Neural progenitor cell (in vitro differentiated cells): Measurements from ENCODE around the gene STAMBP. TPM values are rescaled to one million over a fixed set of nuclear protein-coding genes. Genes with fewer than 3 reads are reported as not detected.

Experiments
- DNase-seq: peaks from one replicate; pipeline ENCODE4 v3.0.0-alpha.2; 2016; ENCODE audit warnings: low spot score
- H2AFZ ChIP-seq: fragments of 200-600 bp; sonication (generic); replicated peaks from 2 replicates; pipeline ENCODE4 v1.6.1; 2016; ENCODE audit warnings: antibody characterized with exemption
- H3F3A ChIP-seq: fragments of 200-600 bp; sonication (generic); 2 replicates; pipeline ENCODE4 v1.6.1; 2016; ENCODE audit warnings: antibody characterized with exemption, low read depth
- H3K27ac ChIP-seq: fragments of 200-600 bp; sonication (generic); 2 replicates; pipeline ENCODE4 v1.5.1; 2016; ENCODE audit warnings: mild to moderate bottlenecking
- H3K27me3 ChIP-seq: fragments of 200-600 bp; sonication (generic); 2 replicates; pipeline ENCODE4 v1.6.1; 2016; ENCODE audit warnings: mild to moderate bottlenecking, moderate library complexity
- H3K36me3 ChIP-seq: fragments of 200-600 bp; sonication (generic); 2 replicates; pipeline ENCODE4 v1.5.1; 2016
- H3K4me1 ChIP-seq: fragments of 200-600 bp; sonication (generic); 2 replicates; pipeline ENCODE4 v1.6.1; 2016; ENCODE audit warnings: mixed run types
- H3K4me2 ChIP-seq: fragments of 200-600 bp; sonication (generic); 2 replicates; pipeline ENCODE4 v1.6.1; 2016
- H3K4me3 ChIP-seq: fragments of 200-600 bp; sonication (generic); 2 replicates; pipeline ENCODE4 v1.5.1; 2016
- H3K79me2 ChIP-seq: fragments of 200-600 bp; sonication (generic); 2 replicates; pipeline ENCODE4 v1.6.1; 2016; ENCODE audit warnings: low read depth
- H3K9ac ChIP-seq: fragments of 200-600 bp; sonication (generic); 2 replicates; pipeline ENCODE4 v1.6.1; 2016
- H3K9me3 ChIP-seq: fragments of 200-600 bp; sonication (generic); 2 replicates; pipeline ENCODE4 v1.5.1; 2016; ENCODE audit warnings: low read depth
- H4K20me1 ChIP-seq: fragments of 200-600 bp; sonication (generic); 2 replicates; pipeline ENCODE4 v1.6.1; 2016; ENCODE audit warnings: low read depth
- H3K27ac Mint-ChIP-seq: 3 replicates; pipeline ENCODE4 v1.8.0; 2021; ENCODE audit warnings: mixed read lengths
- H3K27me3 Mint-ChIP-seq: 2 replicates; pipeline ENCODE4 v1.8.0; 2022; ENCODE audit warnings: low read depth, mild to moderate bottlenecking, inconsistent platforms, moderate library complexity, mixed read lengths; ENCODE audit not compliant: insufficient read depth
- H3K36me3 Mint-ChIP-seq: 3 replicates; pipeline ENCODE4 v1.8.0; 2021; ENCODE audit warnings: mixed read lengths
- H3K4me1 Mint-ChIP-seq: 3 replicates; pipeline ENCODE4 v1.8.0; 2021; ENCODE audit warnings: mixed read lengths
- H3K4me3 Mint-ChIP-seq: 3 replicates; pipeline ENCODE4 v1.8.0; 2021; ENCODE audit warnings: mild to moderate bottlenecking, moderate library complexity, mixed read lengths
- H3K9me3 Mint-ChIP-seq: 3 replicates; pipeline ENCODE4 v1.8.0; 2020; ENCODE audit warnings: mixed read lengths
- CTCF ChIP-seq: fragments of 200-600 bp; sonication (generic); IDR thresholded peaks from 2 replicates; pipeline ENCODE4 v1.5.1; 2017; ENCODE audit warnings: antibody characterized with exemption, mild to moderate bottlenecking
- EZH2 ChIP-seq: fragments of 200-600 bp; sonication (generic); IDR thresholded peaks from 2 replicates; pipeline ENCODE4 v1.6.1; 2017; ENCODE audit warnings: antibody characterized with exemption, mild to moderate bottlenecking, moderate library complexity
- EZH2phosphoT487 ChIP-seq: fragments of 200-600 bp; sonication (generic); IDR thresholded peaks from 2 replicates; pipeline ENCODE4 v1.6.1; 2017; ENCODE audit warnings: antibody characterized with exemption
- total RNA-seq: library from RNA; depleted of rRNA; stranded (reverse); fragments of >200 nt; gene quantifications from 2 replicates; pipeline ENCODE4 v1.2.3, GENCODE V29; 2015; ENCODE audit warnings: low replicate concordance

STAMBP gene
- total RNA-seq, 1 donor from 2014 or later, result 77.3 TPM

- Mint-ChIP-seq H3K36me3 (no peaks in the 10 kb centered on the region), H3K27me3 (peaks cover 3% of the 10 kb centered on the region), H3K9me3 (no peaks in the 10 kb centered on the region), H3K27ac (no peak overlapping the region), H3K4me1 (no peaks in the 10 kb centered on the region), H3K4me3 (no peak overlapping the region)
- H3K9ac ChIP-seq, result no peak overlapping the region
- DNase-seq, result no peak
- no peaks in the 10 kb centered on the region for H3K79me2 ChIP-seq
- H2AFZ ChIP-seq, result no peak overlapping the region
- H3K36me3 ChIP-seq, result no peaks in the 10 kb centered on the region
- H3K4me2 ChIP-seq, result no peak overlapping the region
- no peaks in the 10 kb centered on the region for H3K9me3 ChIP-seq
- H3K27me3 ChIP-seq, result peaks cover 8% of the 10 kb centered on the region
- no peak for TF ChIP-seq CTCF
- TF ChIP-seq EZH2phosphoT487, result no peak
- no peak for TF ChIP-seq EZH2
- no peaks in the 10 kb centered on the region for H4K20me1 ChIP-seq
- no peaks in the 10 kb centered on the region for H3F3A ChIP-seq
- H3K27ac ChIP-seq, result no peak overlapping the region
- H3K4me3 ChIP-seq, result no peak overlapping the region
- no peaks in the 10 kb centered on the region for H3K4me1 ChIP-seq
These were observed 86.8 kb downstream of the STAMBP start for GRCh38 chr2:73915437-73915993.

- TF ChIP-seq EZH2phosphoT487 (no peak), EZH2 (no peak), CTCF (no peak)
These were observed 87.9 kb downstream of the STAMBP start for GRCh38 chr2:73916666-73917065.

GRCh38 chr2:73917296-73917695 lies 88.5 kb downstream of the STAMBP start:
- Histone ChIP-seq H2AFZ (no peak overlapping the region), H3K79me2 (no peaks in the 10 kb centered on the region)
- no peaks in the 10 kb centered on the region for H3K9me3 Mint-ChIP-seq

More at GRCh38 chr2:73916666-73917065, 87.9 kb downstream of the STAMBP start:
- H3K27me3 Mint-ChIP-seq, result peaks cover 3% of the 10 kb centered on the region
- H3K36me3 Mint-ChIP-seq, result no peaks in the 10 kb centered on the region
- Histone ChIP-seq H3K9me3 (no peaks in the 10 kb centered on the region), H3K4me1 (no peaks in the 10 kb centered on the region), H3K9ac (no peak overlapping the region), H3K36me3 (no peaks in the 10 kb centered on the region), H4K20me1 (no peaks in the 10 kb centered on the region), H3K27ac (no peak overlapping the region), H3K27me3 (peaks cover 8% of the 10 kb centered on the region), H2AFZ (no peak overlapping the region), H3K4me3 (no peak overlapping the region), H3F3A (no peaks in the 10 kb centered on the region), H3K79me2 (no peaks in the 10 kb centered on the region), H3K4me2 (no peak overlapping the region)
- no peak overlapping the region for H3K27ac Mint-ChIP-seq
- peaks cover 5% of the 10 kb centered on the region for H3K4me1 Mint-ChIP-seq
- no peaks in the 10 kb centered on the region for H3K9me3 Mint-ChIP-seq
- no peak overlapping the region for H3K4me3 Mint-ChIP-seq
- DNase-seq, result no peak

More at GRCh38 chr2:73917296-73917695, 88.5 kb downstream of the STAMBP start:
- H3K4me3 ChIP-seq, result no peak overlapping the region
- H4K20me1 ChIP-seq, result no peaks in the 10 kb centered on the region
- no peak overlapping the region for H3K4me2 ChIP-seq
- no peaks in the 10 kb centered on the region for H3F3A ChIP-seq
- no peak overlapping the region for H3K27ac Mint-ChIP-seq
- no peaks in the 10 kb centered on the region for H3K36me3 ChIP-seq
- peaks cover 3% of the 10 kb centered on the region for H3K27me3 Mint-ChIP-seq
- TF ChIP-seq EZH2phosphoT487 (no peak), CTCF (no peak), EZH2 (no peak)
- H3K27me3 ChIP-seq, result peaks cover 8% of the 10 kb centered on the region
- H3K9ac ChIP-seq, result no peak overlapping the region
- DNase-seq, result no peak
- H3K36me3 Mint-ChIP-seq, result no peaks in the 10 kb centered on the region
- no peak overlapping the region for H3K4me3 Mint-ChIP-seq
- H3K4me1 ChIP-seq, result no peaks in the 10 kb centered on the region
- no peak overlapping the region for H3K27ac ChIP-seq
- H3K4me1 Mint-ChIP-seq, result peaks cover 5% of the 10 kb centered on the region
- H3K9me3 ChIP-seq, result no peaks in the 10 kb centered on the region
